Smooth muscle cell (in vitro differentiated cells): ENCODE measurements around the gene CDRT4. TPM values are rescaled to one million over a fixed set of nuclear protein-coding genes. Genes with fewer than 3 reads are reported as not detected.

Source experiments
- DNase-seq: peaks from one replicate; lab custom pipeline; 2025; ENCODE audit not compliant: unreplicated experiment; lab: John Stamatoyannopoulos, UW
- H2AFZ ChIP-seq: fragments of 200-600 bp; sonication (generic); 2 replicates; pipeline ENCODE4 v1.6.0; 2016; ENCODE audit warnings: antibody characterized with exemption, low read depth, mild to moderate bottlenecking
- H3F3A ChIP-seq: fragments of 200-600 bp; sonication (generic); 2 replicates; pipeline ENCODE4 v1.6.0; 2017; ENCODE audit warnings: antibody characterized with exemption, low read depth
- H3K27ac ChIP-seq: fragments of 200-600 bp; sonication (generic); 2 replicates; pipeline ENCODE4 v1.5.1; 2016; ENCODE audit warnings: low read depth, mild to moderate bottlenecking
- H3K27me3 ChIP-seq: fragments of 200-600 bp; sonication (generic); 2 replicates; pipeline ENCODE4 v1.6.1; 2016; ENCODE audit warnings: low read depth, mild to moderate bottlenecking
- H3K36me3 ChIP-seq: fragments of 200-600 bp; sonication (generic); 2 replicates; pipeline ENCODE4 v1.5.1; 2016; ENCODE audit warnings: low read depth
- H3K4me1 ChIP-seq: fragments of 200-600 bp; sonication (generic); 2 replicates; pipeline ENCODE4 v1.5.1; 2016; ENCODE audit warnings: low read depth
- H3K4me2 ChIP-seq: fragments of 200-600 bp; sonication (generic); 2 replicates; pipeline ENCODE4 v1.6.0; 2016; ENCODE audit warnings: mild to moderate bottlenecking
- H3K4me3 ChIP-seq: fragments of 200-600 bp; sonication (generic); 2 replicates; pipeline ENCODE4 v1.5.1; 2016; ENCODE audit warnings: mild to moderate bottlenecking
- H3K79me2 ChIP-seq: fragments of 200-600 bp; sonication (generic); 2 replicates; pipeline ENCODE4 v1.6.0; 2016; ENCODE audit warnings: low read depth, mild to moderate bottlenecking
- H3K9ac ChIP-seq: fragments of 200-600 bp; sonication (generic); 2 replicates; pipeline ENCODE4 v1.6.0; 2016; ENCODE audit warnings: low read depth
- H3K9me3 ChIP-seq: fragments of 200-600 bp; sonication (generic); replicated peaks from 2 replicates; pipeline ENCODE4 v1.5.1; 2016; ENCODE audit warnings: low read depth
- H4K20me1 ChIP-seq: fragments of 200-600 bp; sonication (generic); 2 replicates; pipeline ENCODE4 v1.6.0; 2016; ENCODE audit warnings: low read depth
- CTCF ChIP-seq: fragments of 200-600 bp; sonication (generic); IDR thresholded peaks from 2 replicates; pipeline ENCODE4 v1.5.1; 2017; ENCODE audit warnings: borderline replicate concordance, mild to moderate bottlenecking, antibody characterized with exemption; ENCODE audit not compliant: insufficient read depth, poor library complexity, severe bottlenecking
- WGBS: methylation state at CpG from one replicate; pipeline ENCODE4 v1.1.7; 2016; ENCODE audit warnings: low lambda C conversion rate; 5-methylcytosine and 5-hydroxymethylcytosine counted together
- polyA plus RNA-seq: library from polyadenylated mRNA; unstranded; fragments of >200 nt; fragmentation: Nextera tagmentation; extraction: Ambion mirVana; gene quantifications from 2 replicates; pipeline ENCODE4 v1.2.1, GENCODE V29; 2016
- total RNA-seq: library from RNA; depleted of rRNA; stranded (reverse); fragments of >200 nt; gene quantifications from 2 replicates; pipeline ENCODE4 v1.2.3, GENCODE V29; 2014

Gene CDRT4
- total and polyA plus RNA-seq, 2 experiments from 2014 or later, result 0.45 to 4.2 TPM

- peaks cover 8% of the 10 kb centered on the region for H3K4me1 ChIP-seq
- DNase-seq, result no peak
- H3K36me3 ChIP-seq, result no peaks in the 10 kb centered on the region
- no peaks in the 10 kb centered on the region for H3F3A ChIP-seq
- H3K9ac ChIP-seq, result peak overlapping the region; percentile 74
- no peaks in the 10 kb centered on the region for H4K20me1 ChIP-seq
- no peaks in the 10 kb centered on the region for H3K27me3 ChIP-seq
- no peaks in the 10 kb centered on the region for H3K9me3 ChIP-seq
- H3K79me2 ChIP-seq, result no peaks in the 10 kb centered on the region
- TF ChIP-seq CTCF, result no peak
- H3K4me3 ChIP-seq, result peak overlapping the region; percentile 15
- 18% methylated on average over 14 of the region's 14 CpGs for WGBS
- H2AFZ ChIP-seq, result no peak overlapping the region
- peak overlapping the region; percentile 86 for H3K27ac ChIP-seq
- H3K4me2 ChIP-seq, result peak overlapping the region; percentile 80
Measured at GRCh38 chr17:15409721-15410250, 57.6 kb downstream of the CDRT4 start.

GRCh38 chr17:15408803-15409202 is 58.6 kb downstream of the CDRT4 start:
- no peak for DNase-seq
- Histone ChIP-seq H3F3A (no peaks in the 10 kb centered on the region), H3K36me3 (no peaks in the 10 kb centered on the region), H3K27ac (peak overlapping the region; percentile 86), H3K9me3 (no peaks in the 10 kb centered on the region), H3K9ac (peak overlapping the region; percentile 74), H3K79me2 (no peaks in the 10 kb centered on the region), H3K27me3 (no peaks in the 10 kb centered on the region), H3K4me2 (no peak overlapping the region), H2AFZ (no peak overlapping the region), H4K20me1 (no peaks in the 10 kb centered on the region), H3K4me3 (no peak overlapping the region), H3K4me1 (peaks cover 8% of the 10 kb centered on the region)
- TF ChIP-seq CTCF, result no peak
- WGBS, result 97% methylated on average over 3 of the region's 3 CpGs

- Histone ChIP-seq H3K4me2 (peak overlapping the region; percentile 33), H3K9me3 (no peaks in the 10 kb centered on the region), H3F3A (no peaks in the 10 kb centered on the region), H3K4me1 (peaks cover 8% of the 10 kb centered on the region), H3K27me3 (no peaks in the 10 kb centered on the region), H2AFZ (no peak overlapping the region), H3K79me2 (no peaks in the 10 kb centered on the region), H3K9ac (no peak overlapping the region), H4K20me1 (no peaks in the 10 kb centered on the region), H3K27ac (peak overlapping the region; percentile 45), H3K4me3 (no peak overlapping the region), H3K36me3 (no peaks in the 10 kb centered on the region)
- TF ChIP-seq CTCF, result no peak
- no peak for DNase-seq
- WGBS, result 36% methylated on average over 5 of the region's 5 CpGs
Measured at GRCh38 chr17:15406081-15406480, 61.3 kb downstream of the CDRT4 start.

GRCh38 chr17:15405058-15405415 is 62.4 kb downstream of the CDRT4 start:
- no peak for DNase-seq
- TF ChIP-seq CTCF, result no peak
- Histone ChIP-seq H3K27ac (no peak overlapping the region), H4K20me1 (no peaks in the 10 kb centered on the region), H3K36me3 (no peaks in the 10 kb centered on the region), H3K79me2 (no peaks in the 10 kb centered on the region), H3K4me2 (peak overlapping the region; percentile 18), H3K27me3 (no peaks in the 10 kb centered on the region), H3K9me3 (no peaks in the 10 kb centered on the region), H2AFZ (no peak overlapping the region), H3K4me3 (no peak overlapping the region), H3F3A (no peaks in the 10 kb centered on the region), H3K9ac (no peak overlapping the region), H3K4me1 (peaks cover 1% of the 10 kb centered on the region)
- WGBS, result 80% methylated on average over 6 of the region's 6 CpGs
